ENCODE data around the gene FGB.

FGB gene

GRCh38 chr4:154597798-154598774, 35.3 kb downstream of the FGB start:
- no peak for ATAC-seq

DNA sequence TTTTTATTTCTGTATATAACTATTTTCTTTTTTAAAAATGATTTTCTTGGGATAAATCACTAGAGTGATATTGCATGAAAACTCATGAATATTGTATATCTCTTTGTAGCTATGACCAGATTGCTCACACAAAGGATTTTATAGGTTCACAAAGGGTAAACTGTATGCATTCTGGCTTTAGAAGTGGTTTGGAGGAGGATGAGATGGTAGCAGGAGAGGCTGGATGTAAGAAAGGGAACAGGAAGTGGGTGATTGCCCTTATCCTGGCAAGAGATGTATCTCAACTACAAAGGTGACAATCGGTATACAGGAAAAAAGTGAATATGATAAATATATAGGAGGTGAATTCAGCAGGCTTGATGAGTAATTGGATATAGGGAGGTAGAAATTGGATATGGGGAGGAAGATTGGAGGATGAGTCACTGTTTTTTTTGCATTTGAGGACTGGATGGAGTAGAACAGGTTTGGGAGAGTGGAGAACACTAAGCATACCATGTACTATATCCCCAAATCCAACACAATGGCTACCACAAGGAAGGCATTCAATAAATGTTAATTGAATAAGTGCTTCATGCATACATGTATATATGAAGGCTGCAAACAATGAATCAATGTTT, 39.7 kb downstream of the FGB start:
- no peak for ATAC-seq

GRCh38 chr4:154603033-154603943, 40.5 kb downstream of the FGB start:
- ATAC-seq: no peak

DNA sequence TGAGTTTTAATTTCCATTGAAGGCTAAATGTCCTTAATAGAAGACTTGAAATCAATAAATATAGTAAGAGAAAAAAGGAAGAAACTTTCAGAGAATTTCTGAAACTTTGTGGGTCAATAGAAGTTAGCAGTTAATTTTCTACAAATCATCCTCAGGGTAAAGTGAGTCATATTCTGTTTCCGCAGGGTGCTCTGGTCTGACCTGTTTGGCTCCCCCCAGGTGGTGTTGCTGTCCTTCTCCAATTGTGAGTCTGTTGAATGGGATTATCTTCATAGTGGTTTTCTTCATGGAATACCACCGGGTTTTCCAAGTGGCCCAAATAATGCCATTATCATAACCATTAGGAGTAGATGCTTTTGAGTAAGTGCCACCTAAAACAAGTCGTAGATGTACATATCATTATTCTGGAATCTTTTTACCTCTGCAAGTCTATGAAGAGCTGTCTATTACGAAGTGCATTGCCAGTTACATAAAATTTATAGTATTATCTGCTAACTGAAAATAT, 41.9 kb downstream of the FGB start:
- no peak for ATAC-seq

DNA sequence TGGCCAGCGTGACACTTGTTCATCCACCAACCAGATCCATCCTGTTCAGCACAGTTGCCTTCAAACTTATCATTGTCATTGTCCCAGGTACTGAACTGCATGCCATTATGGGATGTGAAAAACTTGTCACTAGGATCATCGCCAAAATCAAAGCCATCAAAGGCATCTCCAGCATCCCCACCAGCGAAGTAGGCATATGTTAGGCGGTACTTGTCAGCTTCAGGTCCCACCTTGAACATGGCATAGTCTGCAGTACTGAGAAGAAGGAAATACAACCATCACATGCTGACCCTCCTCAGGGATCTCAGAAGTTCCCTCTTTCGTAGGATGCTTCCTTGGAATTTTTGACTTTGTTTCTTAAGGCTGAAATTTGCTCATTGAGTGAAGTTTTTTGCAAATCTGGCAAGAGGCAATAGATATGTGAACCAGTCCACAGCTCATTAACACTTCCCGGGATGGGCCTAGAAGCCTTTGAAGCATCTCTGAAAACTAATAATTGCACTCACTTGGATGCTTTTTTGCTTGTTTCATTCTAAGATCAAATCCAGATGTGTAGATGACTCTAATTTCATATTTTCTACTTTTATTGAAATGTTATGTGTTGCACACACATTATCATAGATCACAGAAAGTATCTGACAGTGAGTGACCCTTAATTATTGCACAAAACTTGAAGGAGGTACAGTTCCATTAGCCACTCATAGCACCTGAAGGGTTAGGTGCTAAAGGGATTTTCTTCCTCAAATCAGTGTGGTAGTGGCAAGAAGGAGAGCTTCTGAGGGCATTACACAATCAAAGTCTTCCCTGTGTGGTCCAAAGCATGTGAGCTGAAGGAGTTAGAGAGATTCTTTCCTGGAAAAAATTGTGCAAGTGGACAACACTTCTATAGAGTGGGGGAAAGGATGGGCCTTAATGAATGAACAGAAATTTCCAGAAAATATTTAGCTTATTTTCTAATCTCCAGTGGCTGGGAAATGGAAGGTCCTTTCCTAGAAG, 44.2 kb downstream of the FGB start:
- ATAC-seq: no peak

- no peak for ATAC-seq
Measured at GRCh38 chr4:154608361-154609252, 45.8 kb downstream of the FGB start.

GRCh38 chr4:154609532-154609931, 46.7 kb downstream of the FGB start:
- ATAC-seq: no peak

GRCh38 chr4:154610582-154610981, 47.8 kb downstream of the FGB start:
- no peak for ATAC-seq

DNA sequence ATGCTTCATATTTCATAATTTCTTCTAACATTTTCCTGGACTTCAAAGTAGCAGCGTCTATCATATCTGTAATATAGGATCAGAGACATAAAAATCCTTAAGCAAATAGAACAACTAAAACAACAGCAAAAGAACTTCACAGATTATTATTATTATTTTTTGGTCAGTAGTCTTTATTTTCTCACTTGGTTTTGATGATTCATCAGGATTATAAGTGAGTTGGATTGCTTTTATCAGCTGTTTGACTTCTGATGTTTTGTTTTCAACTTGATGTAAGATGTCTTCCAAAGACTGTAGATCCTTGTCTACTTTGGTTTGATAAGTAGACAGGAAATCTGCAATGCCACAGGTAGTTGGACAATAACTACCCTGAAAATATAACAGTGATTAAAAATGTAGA, 49.0 kb downstream of the FGB start:
- no peak for ATAC-seq

GRCh38 chr4:154612472-154613414, 49.9 kb downstream of the FGB start, which contains the start of gene FGG:
Gene FGG (minus strand): TSS chr4:154612656. CDS start chr4:154612609, 47 bp downstream.
- ATAC-seq: no peak

DNA sequence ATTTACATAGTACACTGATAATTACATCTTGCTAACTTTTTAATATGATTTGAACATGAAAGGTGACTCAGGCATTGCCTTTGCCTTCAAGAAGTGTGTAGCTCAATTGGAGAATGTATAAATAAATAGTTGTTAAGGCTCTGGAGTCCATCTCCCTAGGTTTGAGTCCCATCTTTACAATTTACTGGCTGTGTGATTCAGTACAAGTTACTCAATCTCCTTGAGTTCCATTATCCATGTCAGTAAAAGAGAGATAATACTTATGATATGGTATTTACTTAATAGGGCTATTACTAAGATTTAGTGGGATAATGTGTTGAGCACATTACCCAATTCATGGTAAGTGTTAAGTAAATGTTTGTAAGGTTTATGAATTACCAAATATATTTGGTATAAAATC, 51.5 kb downstream of the FGB start:
- ATAC-seq: no peak

DNA sequence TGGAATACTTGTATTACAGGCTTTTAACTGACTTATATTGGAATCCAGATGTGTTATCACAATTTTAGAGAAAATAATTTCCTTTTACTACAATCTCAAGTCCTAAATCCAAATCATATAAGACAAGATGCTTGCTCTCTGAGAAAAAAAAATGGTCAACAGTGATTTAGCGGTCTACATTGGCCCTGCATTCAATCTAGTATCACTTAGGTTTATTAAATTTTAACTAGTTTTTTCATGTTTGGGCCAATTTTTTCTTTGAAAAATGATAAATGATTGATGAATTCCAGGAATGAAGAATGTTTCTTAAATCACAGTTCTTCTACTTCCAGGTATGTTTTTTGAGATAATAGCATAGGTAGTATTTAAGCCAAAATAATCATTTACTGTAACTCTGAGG, 52.4 kb downstream of the FGB start:
- ATAC-seq: no peak

DNA sequence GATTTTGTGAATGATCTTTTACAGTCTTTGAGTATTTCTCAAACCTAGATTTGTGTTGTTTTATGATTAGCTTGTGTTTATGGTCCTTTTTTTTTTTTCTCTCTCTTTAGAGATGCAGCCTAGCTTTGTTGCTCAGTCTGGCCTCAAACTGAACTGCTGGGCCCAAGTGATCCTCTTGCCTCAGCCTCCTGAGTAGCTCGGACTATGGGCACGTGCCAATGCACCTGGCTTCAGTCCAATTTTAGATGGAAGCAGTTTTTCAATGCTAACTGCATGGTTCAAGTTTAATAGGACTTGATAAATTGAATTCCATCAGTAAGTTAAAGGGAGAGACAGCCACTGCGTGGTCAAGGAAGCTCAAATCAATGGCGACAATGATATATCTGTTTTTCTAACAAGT, 53.5 kb downstream of the FGB start:
- no peak for ATAC-seq

DNA sequence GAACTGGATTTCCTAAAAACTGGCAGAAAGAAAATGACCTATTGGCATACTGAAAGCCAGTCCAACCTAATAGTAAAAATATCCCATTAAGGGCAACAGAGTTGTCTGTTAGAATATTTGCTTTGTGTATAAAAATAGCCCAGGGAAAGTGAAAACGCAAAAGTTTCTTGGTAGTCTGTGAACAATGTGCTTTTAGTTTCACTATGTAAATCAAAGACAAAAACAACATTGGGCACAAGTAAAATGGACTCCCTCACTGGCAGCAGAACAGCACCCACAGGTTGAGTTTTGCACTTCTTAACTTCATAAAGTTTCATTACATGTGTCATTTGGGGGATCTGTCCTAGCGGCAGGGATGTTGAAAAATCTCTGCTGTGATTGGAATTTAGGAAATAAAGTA, 53.9 kb downstream of the FGB start:
- peak in 1 of 2 donors; percentile 58 for ATAC-seq

DNA sequence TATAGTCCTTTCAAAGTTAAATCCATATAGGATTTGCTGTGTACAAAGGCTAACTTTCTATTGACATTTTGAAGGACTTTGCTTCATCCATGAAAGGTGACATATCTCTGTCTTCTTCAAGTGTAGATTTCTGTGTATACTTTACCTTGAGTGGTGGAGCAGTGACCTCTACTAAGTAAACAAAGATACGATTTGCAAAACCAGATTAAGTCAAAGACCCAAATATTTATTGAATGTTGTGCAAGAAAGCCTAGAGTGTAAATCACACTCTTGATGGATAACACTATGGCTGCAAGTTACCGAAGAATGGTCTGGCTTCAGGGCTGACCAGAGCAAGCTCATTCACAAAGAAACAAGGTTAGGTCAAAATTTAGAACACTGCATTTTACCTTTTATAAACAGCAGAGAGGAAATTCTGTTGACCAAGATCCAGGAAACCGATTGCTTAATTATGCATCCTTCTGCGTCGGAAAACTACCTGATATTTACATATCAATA, 55.1 kb downstream of the FGB start:
- ATAC-seq: no peak

DNA sequence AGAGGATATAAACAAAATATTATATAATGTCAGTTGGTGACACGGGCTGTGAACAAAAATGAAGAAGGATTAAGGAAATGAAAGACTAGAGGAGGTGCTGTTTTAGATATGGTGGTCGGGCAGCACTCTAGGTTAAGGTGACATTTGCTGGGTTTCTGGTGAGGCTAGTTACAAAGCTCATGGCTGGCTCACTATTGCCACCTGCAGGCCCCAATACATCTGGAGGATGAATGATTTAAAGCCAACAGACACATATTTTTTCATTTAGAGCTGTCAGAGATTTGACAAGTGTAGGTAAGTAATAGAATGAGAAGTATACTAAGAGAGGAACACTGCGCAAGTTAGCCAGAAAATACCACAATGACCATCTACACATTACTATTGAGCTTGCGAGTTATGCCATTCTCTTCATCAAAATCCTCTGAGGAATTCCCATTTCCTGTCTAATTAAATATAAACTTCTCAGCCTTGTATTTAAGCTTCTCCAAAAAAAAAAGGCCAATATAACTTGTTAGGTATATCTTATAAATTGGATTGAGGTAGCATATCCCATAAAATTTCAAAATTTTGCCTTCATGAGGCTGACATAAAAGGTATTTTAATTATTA, 56.0 kb downstream of the FGB start:
- peak; percentile 45 to 46 for ATAC-seq

- ATAC-seq: no peak
Measured at GRCh38 chr4:154620111-154620510, 57.3 kb downstream of the FGB start.
